Neutrophil (primary cell): ENCODE measurements around the gene DNMT3A.

Experiments used
- H3K27ac ChIP-seq: fragments of 200-600 bp; sonication (generic); 2 replicates; pipeline ENCODE4 v1.5.1; 2016; ENCODE audit warnings: mild to moderate bottlenecking, moderate library complexity
- H3K27me3 ChIP-seq: fragments of 200-600 bp; sonication (generic); 2 replicates; pipeline ENCODE4 v1.6.0; 2016; ENCODE audit warnings: mild to moderate bottlenecking
- H3K36me3 ChIP-seq: fragments of 200-600 bp; sonication (generic); 2 replicates; pipeline ENCODE4 v1.5.1; 2017
- H3K4me1 ChIP-seq, 2 experiments: fragments of 200-600 bp in 1 of 2; sonication (generic) in 1 of 2; 1 replicate in 1 of 2; 2 replicates in 1 of 2; pipeline versions ENCODE4 v1.5.1 to v1.6.1; 2013 to 2016; ENCODE audit warnings: low read depth in 1 of 2, low read length in 1 of 2, mild to moderate bottlenecking in 1 of 2, moderate library complexity in 1 of 2; ENCODE audit not compliant: control insufficient read depth in 1 of 2, insufficient read depth in 1 of 2
- H3K4me3 ChIP-seq, 2 experiments: fragments of 200-600 bp in 1 of 2; sonication (generic) in 1 of 2; 1 replicate in 1 of 2; 2 replicates in 1 of 2; pipeline ENCODE4 v1.5.1; 2013 to 2016; ENCODE audit warnings: low read depth in 1 of 2, low read length in 1 of 2, mild to moderate bottlenecking in 1 of 2, moderate library complexity in 1 of 2
- H3K9me3 ChIP-seq: fragments of 200-600 bp; sonication (generic); 2 replicates; pipeline ENCODE4 v1.5.1; 2016
- TF ChIP-seq, protein P1 (sequence below): fragments of 200-600 bp; sonication (generic); IDR thresholded peaks from 2 replicates; pipeline ENCODE4 v1.5.1; 2016; ENCODE audit warnings: antibody characterized with exemption

The DNMT3A gene

DNA sequence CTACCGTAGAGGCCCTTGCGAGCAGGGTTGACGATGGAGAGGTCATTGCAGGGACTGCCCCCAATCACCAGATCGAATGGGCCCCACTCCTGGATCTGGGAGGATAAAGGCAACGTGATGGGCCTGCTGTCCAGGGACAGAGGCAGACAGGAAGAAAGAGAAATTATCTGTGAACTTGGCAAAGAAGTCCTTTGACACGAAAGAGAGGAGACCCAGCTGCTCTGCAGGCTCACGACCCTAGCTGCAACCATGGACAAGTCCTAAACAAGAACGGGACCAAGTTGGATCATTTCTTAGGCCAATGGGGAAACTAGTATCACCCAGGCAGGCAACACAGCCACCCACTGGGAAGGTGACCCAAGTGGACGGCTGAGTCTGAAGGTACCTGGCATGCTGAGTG, 101.1 kb downstream of the DNMT3A start:
- TF ChIP-seq, protein P1, sequence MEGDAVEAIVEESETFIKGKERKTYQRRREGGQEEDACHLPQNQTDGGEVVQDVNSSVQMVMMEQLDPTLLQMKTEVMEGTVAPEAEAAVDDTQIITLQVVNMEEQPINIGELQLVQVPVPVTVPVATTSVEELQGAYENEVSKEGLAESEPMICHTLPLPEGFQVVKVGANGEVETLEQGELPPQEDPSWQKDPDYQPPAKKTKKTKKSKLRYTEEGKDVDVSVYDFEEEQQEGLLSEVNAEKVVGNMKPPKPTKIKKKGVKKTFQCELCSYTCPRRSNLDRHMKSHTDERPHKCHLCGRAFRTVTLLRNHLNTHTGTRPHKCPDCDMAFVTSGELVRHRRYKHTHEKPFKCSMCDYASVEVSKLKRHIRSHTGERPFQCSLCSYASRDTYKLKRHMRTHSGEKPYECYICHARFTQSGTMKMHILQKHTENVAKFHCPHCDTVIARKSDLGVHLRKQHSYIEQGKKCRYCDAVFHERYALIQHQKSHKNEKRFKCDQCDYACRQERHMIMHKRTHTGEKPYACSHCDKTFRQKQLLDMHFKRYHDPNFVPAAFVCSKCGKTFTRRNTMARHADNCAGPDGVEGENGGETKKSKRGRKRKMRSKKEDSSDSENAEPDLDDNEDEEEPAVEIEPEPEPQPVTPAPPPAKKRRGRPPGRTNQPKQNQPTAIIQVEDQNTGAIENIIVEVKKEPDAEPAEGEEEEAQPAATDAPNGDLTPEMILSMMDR = no peak
- Histone ChIP-seq H3K27ac (no peak overlapping the region), H3K36me3 (peaks cover 99% of the 10 kb centered on the region), H3K9me3 (no peaks in the 10 kb centered on the region), H3K27me3 (no peaks in the 10 kb centered on the region), H3K4me3 (no peak overlapping the region), H3K4me1 (no peaks in the 10 kb centered on the region)

GRCh38 chr2:25238920-25239319, 102.8 kb downstream of the DNMT3A start:
- no peaks in the 10 kb centered on the region for H3K9me3 ChIP-seq
- H3K4me1 ChIP-seq = no peaks in the 10 kb centered on the region
- TF ChIP-seq, protein P1 = no peak
- H3K4me3 ChIP-seq = no peak overlapping the region
- no peaks in the 10 kb centered on the region for H3K27me3 ChIP-seq
- H3K27ac ChIP-seq = no peak overlapping the region
- peaks cover 99% of the 10 kb centered on the region for H3K36me3 ChIP-seq

DNA sequence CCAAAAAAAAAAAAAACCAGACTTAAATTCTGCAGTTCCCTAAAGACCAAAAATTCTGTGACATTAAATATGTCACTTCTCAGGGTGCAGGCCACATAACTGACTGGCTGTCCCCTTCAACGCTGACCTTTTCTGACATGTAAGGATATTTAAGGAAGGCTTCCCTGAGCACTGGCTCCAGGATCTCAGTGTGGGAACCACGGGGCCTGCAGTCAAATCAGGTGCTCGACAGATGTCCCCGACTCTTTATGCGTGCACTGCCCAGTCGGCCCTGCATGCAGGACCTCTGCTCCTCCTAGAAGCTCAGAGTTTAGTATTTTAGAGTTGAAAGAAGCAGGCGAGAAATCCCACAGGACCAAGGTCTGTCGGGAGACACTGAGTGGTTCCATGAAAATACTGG, 104.0 kb downstream of the DNMT3A start:
- no peaks in the 10 kb centered on the region for H3K4me1 ChIP-seq
- H3K27ac ChIP-seq = no peak overlapping the region
- TF ChIP-seq, protein P1 = no peak
- H3K9me3 ChIP-seq = no peaks in the 10 kb centered on the region
- no peak overlapping the region for H3K4me3 ChIP-seq
- H3K36me3 ChIP-seq = peaks cover 99% of the 10 kb centered on the region
- no peaks in the 10 kb centered on the region for H3K27me3 ChIP-seq

DNA sequence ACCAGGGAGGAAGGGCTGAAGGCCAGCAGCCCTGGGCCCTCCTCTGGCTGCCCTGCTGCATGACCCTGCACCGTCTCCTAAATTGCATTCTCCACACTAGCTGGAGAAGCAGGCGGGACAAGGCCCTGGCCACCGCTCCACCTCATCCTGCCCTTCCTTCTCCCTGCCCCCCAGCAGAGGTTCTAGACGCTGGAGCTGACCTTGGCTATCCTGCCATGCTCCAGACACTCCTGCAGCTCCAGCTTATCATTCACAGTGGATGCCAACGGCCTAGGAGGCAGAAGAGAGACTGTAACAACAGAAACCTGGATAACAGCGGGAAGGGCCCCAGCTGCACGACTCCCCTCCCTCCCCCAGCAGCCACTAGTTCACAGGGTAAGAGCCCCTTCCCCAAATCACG, 105.0 kb downstream of the DNMT3A start:
- H3K27ac ChIP-seq = no peak overlapping the region
- H3K4me3 ChIP-seq = no peak overlapping the region
- H3K27me3 ChIP-seq = no peaks in the 10 kb centered on the region
- TF ChIP-seq, protein P1 = no peak
- no peaks in the 10 kb centered on the region for H3K4me1 ChIP-seq
- peaks cover 99% of the 10 kb centered on the region for H3K36me3 ChIP-seq
- no peaks in the 10 kb centered on the region for H3K9me3 ChIP-seq

GRCh38 chr2:25234738-25235137, 107.0 kb downstream of the DNMT3A start:
- Histone ChIP-seq H3K4me3 (no peak overlapping the region), H3K27ac (no peak overlapping the region), H3K36me3 (peaks cover 88% of the 10 kb centered on the region), H3K9me3 (no peaks in the 10 kb centered on the region), H3K27me3 (no peaks in the 10 kb centered on the region), H3K4me1 (no peaks in the 10 kb centered on the region)
- TF ChIP-seq, protein P1 = no peak
